Stimulated activated CD8-positive, alpha-beta memory T cell treated with anti-CD3 and anti-CD28 coated beads, Interleukin-7, amount 100 ng/mL, for 48 hours (primary cell): ENCODE data around the gene ANTXRL.
"Not testable (repeated sequence)": the region's sequence is repeated elsewhere in the genome, so short reads cannot be mapped to it uniquely, and the experiment has no call there.

Source experiments
- DNase-seq, 2 donors: peaks; one replicate each; pipeline ENCODE4 v3.0.0-alpha.2; 2020; ENCODE audit warnings: low read depth in 1 of 2; ENCODE audit errors: extremely low read depth in 1 of 2

ANTXRL gene

GRCh38 chr10:46286991-46287693 is at the start of gene ANTXRL:
Gene ANTXRL (plus strand): TSS chr10:46286997. CDS start chr10:46287263, 266 bp downstream.
- DNase-seq: no peak

- no peak for DNase-seq
Observed at GRCh38 chr10:46237815-46238510, 48.8 kb upstream of the ANTXRL start.

DNA sequence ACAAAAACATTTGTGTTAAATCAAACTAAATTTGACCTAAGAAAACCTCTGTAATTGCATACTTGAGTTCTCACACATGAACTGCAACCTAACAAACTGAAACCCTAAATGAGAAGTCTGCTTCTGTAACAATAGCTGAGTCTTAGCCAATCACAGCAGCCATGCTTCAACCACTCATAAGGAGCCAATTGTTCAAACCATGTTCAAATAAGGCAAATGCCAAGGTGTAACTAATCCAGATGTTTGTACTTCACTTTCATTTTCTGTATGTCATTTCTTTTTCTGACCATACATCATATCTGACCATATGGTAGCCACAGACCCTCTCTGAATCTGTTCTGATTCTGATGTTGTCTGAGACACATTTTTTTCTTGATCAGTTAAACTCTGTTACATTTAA is 47.5 kb upstream of the ANTXRL start:
- DNase-seq: no peak

DNA sequence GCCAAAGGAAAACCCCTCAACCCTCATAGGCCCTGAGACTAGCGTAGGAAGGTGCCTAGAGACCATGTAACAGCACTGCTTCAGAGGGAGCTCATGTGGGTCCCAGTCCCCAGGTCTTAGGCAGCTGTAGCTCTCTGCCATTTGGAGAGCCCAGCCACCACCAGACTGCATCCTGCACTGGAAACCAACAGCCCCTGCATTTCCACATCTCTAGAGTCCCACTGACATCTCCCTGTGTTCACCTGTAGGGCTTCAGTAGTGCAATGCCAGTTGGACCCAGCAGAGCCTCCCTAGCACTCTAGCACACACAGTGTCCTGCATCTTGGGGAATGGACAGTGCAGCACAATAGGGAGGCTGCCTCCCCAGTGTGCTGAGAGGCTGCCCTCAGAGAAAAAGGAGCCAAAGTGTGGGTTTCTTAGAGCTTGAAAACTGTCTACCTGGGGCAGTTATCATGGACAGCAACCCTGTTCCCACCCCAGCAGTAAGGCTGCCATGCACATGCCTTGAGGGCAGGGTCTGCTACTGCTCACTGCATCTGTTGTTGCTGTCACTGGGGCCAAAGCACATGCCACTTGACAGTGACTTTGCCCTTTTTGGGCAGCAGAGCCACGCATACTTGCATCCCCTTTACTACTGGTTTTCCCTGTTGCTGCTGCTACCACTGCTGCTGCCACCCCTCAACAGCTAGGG is 46.7 kb upstream of the ANTXRL start:
- no peak for DNase-seq

DNA sequence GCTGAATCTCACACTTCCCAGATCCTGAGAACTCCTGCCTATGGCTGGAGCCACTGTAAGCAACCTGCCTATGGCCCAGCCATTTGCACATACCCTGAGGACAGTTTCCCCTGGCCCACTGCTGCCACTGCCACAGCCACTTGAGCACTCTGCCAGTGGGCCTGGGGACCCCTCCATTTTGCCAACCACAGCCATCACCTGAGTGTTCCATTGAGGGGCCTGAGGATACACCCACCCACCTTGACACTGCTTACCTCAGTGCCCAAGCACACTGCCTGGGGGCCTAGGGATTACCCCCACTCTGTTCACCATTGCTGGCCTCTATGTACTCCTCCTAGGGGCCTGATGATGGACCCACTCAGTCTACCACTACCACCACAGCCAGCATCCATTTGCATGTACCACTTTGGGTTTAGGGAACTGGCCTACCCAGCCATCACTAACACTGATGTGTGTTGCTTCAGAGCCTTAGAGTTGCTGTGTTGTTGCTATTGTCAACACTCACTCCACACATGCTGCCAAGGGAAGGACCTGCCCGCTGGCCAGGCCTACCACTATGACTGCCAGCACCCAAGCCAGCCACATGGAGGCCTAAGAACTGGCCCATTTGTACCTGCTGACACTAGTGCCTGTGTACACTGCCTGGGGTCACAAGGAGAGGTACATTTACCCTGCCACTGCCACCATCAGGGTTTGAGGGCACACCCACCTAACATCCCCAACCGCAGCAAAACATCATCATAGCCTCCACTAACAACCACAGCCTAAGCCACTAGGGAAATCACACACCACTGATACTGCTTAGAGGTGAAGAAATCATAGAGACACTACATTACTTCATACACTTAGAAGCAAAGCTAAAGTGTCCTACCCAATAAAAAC is 45.9 kb upstream of the ANTXRL start:
- no peak for DNase-seq

DNA sequence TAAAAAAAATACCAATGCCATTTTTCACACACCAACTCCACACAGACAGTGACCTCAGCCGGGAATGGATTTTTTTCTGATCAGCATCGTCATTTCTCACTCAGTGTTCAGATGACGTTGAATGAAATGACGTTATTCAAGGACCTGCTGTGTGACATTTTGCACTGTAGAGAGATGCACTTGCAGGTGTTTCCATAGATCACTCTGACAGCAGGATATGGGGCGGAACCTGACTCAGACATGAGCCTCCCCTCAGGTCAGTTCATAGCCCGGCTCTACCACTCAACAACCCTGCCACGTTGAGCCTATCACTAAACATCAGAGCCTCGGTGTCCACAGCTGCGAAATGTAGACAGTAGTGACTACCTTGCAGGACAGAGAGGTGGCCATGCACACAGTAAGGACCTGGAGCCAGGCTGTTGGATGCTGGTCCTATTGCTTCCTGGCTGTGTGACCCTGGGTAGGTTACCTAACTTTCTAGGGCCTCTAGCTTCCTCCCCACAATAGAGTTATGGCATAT is 41.4 kb upstream of the ANTXRL start:
- DNase-seq: no peak

DNA sequence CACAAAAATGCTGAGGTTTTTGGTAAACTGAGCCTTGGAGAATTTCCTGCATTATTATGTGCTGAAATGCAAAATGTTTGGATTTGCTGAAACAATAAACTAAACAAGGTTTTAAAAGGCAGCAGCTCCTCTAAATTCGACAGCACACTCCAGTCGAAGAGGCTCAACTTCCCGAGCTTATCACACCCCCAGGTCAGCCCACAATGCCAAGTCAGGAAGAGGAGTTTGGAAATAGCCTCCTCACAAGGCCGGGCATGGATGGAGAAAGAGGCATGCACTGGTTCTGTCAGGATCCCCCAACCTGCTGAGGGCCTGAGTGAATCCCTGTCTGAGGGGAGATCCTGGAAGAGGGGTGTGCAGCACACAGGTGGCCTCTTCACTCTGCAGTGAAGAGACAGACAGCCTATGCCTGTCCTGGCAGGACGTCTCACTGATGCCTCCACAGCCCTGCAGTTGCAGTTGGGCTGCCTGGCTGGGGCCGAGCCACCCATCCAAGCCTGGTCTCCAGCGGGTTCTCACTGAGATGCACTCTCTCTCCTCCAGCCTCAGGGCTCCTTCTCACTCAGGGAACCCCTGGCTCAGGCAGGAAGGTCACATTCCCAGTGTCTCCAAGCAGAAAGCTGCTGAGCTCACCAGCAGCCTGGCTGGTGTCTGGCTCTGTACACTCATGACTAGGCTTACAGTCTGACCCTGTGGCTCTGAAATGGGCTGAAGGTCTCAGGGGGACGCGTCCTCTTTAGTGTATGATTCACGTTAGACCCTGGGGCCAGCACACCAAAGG is 40.2 kb upstream of the ANTXRL start:
- DNase-seq: not testable (repeated sequence)

DNA sequence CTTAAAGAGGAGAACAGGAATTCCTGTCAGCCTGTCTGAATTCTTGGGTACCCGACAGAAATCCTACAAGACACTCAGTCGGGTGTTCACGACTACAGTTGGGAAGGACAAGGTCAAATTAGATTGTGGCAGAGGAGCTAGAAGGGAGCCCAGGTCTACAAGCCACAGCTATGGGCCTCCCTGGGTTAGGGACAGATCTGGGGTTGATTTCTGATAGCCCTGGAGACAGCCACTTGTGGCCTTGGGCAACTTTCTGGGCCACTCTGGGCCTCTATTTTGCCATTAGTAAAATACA is 39.7 kb upstream of the ANTXRL start:
- DNase-seq: no peak

GRCh38 chr10:46247808-46248569 is 38.8 kb upstream of the ANTXRL start:
- no peak for DNase-seq

- no peak for DNase-seq
Observed at GRCh38 chr10:46248651-46249146, 38.1 kb upstream of the ANTXRL start.

- not testable (repeated sequence) for DNase-seq
Observed at GRCh38 chr10:46249617-46250344, 37.0 kb upstream of the ANTXRL start.

- no peak for DNase-seq
Observed at GRCh38 chr10:46250481-46250880, 36.3 kb upstream of the ANTXRL start.

DNA sequence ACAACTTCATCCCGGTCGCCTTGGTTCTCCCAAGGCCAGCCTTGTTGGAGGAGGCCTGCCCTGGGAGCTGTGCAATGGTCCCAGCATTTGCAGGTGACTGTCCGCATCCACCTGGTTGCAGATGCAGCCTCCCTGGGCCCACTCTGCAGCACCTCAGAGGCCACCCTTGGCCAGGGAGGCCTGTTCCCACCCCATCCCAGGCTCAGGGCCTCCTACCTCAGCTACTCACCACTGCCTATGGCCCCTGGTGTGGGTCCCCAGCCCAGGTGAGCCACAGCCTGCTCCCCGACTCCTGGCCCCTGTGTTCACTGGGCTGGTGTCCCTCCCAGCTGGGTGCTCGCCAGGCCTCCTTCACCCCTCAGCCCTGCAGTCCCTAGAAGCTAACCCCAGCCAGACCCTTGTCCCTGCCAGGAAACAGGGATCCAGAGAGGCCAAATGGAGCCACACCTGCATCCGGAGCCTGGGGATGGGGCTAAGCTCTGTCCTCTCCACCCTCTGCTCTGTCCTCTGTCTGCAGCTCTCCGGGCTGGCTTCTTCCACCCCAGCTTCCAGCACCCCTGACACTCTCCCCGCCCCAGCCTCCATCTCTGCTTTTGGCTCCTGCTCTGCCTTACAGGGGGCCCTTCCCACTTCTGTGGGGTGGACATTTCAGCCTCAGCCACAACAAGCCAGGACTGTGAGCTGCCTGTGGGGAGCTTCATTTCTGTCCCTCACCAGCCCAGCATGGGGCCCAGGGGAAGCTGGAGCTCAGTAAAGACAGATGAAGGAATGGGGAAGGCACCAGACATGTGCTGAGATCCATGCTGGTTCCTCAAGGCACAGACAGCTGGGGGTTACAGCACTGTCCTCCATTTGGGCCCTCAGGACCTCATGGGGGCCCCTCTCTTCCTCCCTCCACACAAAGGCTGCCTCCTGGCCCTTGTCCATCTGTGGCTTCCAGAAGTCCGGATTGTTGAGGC is 35.6 kb upstream of the ANTXRL start:
- no peak for DNase-seq

- no peak for DNase-seq
Observed at GRCh38 chr10:46251857-46252847, 34.6 kb upstream of the ANTXRL start.

DNA sequence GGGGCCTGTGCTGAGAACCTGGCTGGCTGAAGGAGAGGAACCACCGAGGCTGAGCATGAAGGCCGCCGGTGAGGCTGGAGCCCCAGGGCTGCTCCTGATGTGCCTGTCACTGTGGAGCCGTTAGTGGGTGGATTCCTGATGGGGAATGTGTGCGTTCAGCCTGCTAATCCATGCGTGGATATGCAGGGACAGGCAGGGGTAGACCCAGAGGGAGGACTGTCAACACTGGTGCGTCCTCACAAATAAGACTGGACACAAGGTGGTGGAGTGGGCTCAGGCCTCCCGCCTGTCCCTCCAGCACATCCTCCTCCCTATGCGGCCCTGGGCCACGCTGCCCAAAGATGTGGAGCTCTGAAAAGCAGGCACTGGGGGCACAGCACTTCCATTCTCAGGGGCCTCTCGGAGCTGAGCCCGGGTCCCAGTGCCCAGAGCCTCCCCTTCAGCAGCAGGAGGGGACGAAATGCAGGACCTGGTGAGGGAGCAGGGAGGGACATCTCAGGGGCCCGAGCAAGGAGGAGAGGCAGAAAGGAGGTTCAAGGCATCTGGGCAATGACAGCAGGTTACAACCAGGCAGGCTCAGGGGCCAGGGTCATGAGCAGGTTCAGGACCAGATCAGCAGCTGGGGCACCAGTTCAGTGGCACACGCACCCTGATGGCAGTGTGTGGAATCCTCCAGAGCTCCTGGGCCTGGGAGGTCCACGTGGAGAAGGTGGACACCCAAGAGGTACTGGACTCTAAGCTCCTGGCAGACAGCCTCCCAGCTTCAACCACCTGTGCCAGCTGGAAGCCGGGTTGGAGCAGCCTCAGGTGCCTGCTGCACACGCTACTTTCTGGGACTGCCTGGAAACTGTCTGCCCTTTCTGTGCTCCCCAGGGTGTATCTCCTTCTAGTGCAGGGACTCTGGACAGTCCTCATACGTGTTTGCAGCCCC is 33.5 kb upstream of the ANTXRL start:
- no peak for DNase-seq
